HG03196 (cell line): ENCODE measurements around the gene SNAPIN.
"Not testable (repeated sequence)": the region's sequence is repeated elsewhere in the genome, so short reads cannot be mapped to it uniquely, and the experiment has no call there.

Experiments used
- ATAC-seq: cut with Tn5 transposase; IDR thresholded peaks from one replicate; pipeline ENCODE4 v1.9.1; 2021; ENCODE audit not compliant: unreplicated experiment

Gene SNAPIN

DNA sequence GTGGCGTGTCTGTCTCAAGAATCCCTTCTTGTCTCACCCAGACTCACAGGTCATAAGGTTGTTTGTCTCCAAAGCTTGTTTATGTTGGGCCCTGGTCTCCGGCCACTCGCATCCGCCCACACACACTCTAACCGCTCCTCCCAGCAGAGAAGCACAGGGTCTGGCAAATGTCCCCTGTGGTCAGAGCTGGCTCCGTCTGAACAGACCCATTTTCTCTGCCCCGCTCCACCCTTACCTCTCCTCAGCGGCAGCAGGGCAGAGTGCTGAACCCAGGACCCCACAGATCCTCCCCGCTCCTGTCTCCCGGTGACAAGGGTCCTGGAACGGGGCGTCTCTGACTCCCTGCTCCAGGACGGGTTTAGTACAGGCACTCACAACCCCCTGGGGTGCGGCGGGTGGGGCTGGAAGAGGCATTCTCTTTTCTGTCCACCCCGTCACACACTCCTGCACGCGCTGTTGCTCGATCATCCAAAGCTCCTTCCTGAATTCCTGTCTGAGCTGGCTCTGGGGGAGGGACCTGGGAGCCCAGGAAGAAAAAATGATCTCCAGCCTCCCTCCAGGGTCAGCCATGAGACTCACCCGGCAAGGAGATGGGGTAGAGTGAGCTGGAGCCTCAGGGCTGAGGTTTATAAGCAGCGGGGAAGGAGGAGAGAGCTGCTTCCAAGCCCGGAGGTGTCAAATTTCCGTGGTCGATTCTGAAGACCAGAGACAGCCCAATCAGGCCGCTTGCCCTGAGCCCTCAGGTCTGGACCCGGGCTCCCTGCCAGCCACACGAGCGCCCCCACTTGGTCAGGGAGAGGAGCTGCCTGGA is 31.4 kb upstream of the SNAPIN start, which contains the start of gene S100A13:
Gene S100A13, minus strand, starts transcription at position 602 of the 811 bp plus-strand sequence. CDS start 1,033 bp downstream, outside the sequence.
- ATAC-seq, result no peak

DNA sequence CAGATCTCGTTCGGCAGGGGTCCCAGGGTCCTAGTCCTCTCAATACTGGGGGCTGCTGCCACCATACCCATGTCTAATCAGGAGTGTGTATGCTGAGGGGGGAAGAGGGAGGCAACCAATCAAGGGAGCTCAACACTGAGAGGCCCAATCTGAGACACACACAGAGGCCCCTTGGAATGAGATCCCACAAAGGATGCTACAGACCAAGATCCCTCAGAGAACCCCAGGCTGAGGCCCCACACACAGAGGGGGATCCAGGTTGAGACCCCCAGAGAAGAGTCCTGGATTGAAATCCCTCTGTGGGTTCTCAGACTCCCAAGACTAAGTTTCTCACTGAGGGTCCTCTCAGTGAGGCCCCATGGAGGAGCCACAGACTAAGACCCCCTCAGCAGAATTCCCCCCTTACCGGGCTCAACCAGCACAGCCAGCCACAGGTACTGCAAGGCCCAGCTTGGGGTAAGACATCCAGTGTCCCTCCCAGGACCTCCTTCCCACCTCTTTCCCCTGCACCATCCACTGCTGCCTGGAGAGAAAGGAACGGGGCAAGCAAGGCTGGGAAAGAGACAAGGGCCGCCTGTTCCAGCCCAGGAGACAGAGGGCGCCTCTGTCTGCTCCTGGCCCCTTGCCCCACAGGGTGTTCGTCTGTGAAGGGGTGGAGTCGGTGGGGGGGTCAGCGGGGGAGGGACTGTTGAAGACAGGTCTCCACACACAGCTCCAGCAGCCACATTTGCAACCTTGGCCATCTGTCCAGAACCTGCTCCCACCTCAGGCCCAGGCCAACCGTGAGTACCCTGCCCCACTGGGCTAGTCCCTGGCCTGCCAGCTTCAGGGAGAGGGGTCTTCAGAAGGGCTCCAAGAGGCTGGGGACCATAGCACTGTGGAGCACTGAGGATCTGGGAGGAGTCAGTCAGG is 30.5 kb upstream of the SNAPIN start, which contains the start of gene S100A1:
Gene S100A1, plus strand, starts transcription at position 720 of the 912 bp plus-strand sequence. CDS start 2,088 bp downstream, outside the sequence.
- ATAC-seq, result no peak

DNA sequence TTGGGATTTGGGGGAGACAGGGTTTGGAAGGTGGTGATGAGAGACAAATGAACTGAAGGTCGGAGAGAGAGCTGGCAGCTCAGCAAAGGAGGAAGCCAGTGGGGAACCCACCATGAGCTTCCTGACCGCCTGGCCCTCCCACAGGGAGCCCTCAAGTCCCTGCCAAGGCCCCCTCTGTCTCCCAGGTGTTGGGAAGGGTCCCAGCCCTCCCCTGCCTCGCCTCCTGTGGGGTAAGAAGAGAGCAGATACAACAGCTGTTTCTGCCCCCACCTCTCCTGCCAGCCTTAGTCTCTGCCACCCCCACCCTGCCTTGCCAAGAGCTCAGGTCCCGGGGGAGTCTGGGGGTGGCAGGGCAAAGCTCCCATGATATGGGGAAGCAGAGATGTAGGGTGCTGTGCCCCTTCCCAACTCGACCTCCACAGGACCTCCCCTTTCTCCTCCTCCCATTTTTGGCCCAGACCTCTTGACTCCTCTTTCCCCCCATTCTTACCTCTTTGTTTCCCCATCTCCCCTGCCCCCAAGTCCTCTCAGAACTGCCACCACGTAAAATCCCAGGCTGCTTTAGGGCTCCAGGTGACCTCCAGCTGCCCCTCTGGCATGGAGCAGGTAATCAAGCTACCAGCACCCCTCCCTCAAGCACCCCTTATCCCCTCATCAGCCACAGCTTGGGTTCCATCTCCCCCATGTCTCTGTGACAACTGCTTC is 29.7 kb upstream of the SNAPIN start:
- no peak for ATAC-seq

DNA sequence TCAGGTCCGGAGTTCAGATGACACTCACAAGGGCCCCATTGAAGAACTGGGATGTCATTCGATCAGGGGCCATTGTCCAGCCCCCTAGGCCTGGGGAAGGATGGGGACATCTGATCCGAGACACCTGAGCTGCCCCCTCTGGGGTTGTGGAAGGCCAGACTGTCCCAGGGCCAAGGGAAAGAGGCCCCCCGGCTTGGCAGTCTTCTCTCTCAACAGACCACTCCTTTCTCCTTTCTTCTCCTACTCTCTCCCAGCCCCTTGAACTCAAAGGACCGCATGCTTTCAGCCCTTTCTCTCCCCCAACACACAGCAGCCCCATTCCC is 29.2 kb upstream of the SNAPIN start:
- ATAC-seq, result no peak

DNA sequence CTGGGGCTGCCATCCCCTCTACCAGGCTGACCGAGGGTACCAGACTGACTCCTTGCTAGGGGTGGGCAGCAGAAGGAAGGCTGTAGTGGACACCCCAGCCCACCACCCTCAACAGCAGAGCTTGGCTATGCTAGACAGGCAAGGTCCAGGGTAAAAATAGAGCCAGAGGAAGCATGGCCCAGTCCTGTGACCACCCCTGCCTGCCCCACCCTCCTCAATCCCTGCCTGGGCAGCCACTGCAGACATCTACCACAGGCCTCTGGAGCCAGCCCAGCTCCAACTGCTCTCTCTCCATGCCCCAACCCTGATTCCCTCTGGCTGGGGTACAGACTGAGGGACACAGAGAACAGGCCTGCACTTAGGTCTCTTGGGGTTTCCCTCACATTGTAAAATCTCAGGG is 28.5 kb upstream of the SNAPIN start:
- no peak for ATAC-seq

DNA sequence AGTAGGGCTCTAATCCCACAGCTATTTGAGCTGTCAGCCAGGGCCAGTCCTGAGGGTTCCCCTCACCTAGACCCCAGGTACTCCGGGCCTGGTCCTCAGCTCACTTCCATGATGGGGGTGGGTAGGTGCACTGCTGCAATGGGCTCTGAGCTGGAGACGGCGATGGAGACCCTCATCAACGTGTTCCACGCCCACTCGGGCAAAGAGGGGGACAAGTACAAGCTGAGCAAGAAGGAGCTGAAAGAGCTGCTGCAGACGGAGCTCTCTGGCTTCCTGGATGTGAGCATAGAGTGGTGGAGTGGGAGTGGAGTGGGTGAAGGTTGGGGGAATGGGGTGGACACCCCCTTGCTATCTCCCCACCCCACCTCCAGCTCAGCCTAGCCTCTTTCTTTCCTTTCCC is 28.1 kb upstream of the SNAPIN start:
- no peak for ATAC-seq

DNA sequence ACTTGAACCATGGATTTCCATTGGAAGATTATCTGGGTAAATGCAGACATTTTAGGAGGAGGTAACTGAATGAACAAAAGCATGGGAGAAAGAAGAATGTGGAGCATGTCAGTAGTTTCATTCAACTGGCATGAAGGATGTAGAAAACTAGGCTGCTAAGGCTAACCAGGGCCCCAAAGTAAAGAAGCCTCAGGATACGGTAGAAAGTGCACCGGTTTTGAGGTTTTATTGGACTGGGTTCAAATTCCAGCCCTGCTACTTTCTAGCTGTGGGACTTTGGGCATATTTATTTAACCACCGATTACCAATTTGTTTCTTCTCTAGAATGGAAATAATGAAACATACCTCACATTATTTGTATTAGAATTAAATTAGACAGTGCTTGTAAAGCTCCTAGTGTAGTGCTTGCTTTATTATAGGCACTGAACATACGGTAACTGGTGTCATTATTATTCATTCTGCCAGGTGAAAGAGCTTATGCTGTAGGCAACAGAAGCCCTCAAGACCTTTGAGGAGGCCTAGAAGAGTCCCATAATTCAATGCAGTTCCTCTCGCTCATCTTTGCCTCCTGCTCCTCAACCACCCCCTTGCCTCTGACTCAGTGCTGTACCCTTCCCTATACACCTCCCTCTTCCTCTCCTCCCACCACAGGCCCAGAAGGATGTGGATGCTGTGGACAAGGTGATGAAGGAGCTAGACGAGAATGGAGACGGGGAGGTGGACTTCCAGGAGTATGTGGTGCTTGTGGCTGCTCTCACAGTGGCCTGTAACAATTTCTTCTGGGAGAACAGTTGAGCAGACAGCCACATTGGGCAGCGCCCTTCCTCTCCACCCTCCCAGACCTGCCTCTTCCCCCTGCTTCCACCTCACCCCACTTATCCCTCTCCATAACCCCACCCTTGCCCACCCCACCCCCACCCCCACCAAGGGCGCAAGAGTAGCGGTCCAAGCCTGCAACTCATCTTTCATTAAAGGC is 27.2 kb upstream of the SNAPIN start:
- ATAC-seq, result no peak

DNA sequence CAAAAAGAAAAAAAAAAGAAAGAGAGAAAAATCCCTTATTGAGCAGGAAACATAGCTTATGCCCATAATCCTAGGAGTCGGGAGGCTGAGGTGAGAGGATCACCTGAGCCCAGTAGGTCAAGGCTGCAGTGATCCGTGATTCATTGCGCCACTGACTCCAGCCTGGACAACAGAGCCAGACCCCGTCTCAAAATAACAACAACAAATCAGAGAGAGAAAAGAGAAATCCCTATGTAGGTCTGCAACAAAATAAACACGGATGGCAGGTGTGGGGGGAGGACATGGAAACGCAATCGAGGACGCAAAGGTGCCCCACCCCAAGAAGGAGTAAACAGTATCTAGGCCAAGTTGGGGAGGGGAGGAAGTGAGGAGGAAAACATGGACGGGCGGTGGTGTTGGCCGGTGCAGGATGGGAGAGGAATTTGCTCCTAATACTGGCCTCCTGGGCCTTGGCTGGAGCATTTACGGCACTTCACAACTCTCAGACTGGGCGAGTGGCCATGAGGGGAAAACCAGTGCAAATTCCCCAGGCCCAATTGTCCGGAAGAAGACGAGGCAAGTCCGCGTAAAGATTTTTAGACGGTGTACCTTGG is 25.2 kb upstream of the SNAPIN start:
- ATAC-seq, result no peak

DNA sequence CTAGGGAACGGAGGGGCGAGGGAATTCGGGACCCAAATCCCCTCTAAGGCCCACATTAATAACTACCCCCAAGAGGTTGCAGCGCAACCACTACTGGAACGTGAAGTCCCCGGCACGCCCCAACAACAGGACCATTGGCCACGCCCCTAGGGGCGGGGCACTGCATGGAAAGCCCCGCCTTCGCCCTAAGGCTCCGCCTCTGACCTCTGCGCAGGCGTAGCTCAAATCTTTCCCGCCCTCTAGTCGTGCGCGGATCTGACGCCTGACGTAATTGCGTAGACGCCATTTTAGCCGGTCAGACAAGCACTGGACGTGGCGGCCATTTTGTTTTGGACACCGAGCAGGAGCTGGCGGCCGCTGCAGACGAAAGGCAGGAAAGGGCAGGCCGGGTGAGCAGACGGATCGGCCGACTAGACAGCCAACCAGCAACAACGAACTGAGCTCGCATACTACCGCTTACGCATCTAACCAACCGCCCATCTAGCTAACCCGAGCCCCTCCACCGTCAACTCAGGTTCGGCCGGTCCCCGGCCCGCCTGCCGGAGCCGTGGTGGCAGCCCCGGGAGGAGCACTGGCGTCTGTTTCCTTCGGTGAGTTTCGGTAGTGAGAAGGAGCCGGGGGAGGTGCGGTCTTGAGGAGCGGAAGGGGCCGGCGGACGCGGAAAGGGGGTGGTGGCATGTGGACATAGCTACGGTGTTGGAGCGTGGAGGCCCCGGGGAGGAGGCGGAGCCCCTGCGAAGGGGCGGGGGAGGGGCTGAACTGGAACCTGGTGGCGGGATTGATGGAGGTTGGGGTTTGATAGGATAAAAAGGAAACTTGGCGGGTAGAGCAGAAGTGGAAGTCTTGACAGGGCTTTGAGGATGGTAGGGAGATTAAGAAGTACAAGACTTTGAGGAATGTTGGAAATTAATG is 24.5 kb upstream of the SNAPIN start, which contains the start of gene CHTOP:
Gene CHTOP, plus strand, starts transcription at position 313 of the 912 bp plus-strand sequence. CDS start 2,523 bp downstream, outside the sequence.
- ATAC-seq, result peak; percentile 87

DNA sequence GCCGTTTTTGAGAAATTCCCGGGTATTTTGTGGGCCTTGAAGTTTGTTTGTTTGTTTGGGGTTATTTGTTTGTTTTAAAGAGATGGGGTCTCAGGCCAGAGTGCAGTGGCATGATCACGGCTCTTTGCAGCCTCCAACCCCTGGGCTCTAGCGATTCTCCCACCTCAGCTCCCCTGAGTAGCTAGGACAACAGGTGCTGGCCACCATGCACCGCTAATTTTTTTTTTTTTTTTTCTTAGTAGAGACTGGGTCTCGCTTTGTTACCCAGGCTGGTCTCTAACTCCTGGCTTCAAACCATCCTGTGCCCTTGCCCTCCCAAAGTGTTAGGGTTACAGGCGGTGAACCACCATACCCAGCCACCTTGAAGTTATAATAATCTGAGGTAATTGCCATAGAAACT is 22.6 kb upstream of the SNAPIN start:
- no peak for ATAC-seq

DNA sequence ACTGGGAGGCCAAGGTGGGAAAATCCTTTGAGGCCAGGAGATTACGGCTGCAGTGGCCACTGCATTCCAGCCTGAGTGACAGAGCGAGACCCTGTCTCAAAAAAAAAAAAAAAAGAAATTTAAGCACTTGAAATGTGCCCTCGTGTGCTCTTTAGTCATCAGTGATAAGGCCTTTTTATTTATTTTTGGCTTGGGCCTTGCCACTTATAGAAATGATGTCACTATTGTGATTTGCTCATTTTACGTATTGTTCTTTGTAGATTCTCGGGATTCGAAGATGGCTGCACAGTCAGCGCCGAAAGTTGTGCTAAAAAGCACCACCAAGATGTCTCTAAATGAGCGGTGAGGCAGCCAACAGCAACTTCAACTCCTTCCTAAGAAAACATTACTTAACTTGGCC is 22.2 kb upstream of the SNAPIN start:
- no peak for ATAC-seq

DNA sequence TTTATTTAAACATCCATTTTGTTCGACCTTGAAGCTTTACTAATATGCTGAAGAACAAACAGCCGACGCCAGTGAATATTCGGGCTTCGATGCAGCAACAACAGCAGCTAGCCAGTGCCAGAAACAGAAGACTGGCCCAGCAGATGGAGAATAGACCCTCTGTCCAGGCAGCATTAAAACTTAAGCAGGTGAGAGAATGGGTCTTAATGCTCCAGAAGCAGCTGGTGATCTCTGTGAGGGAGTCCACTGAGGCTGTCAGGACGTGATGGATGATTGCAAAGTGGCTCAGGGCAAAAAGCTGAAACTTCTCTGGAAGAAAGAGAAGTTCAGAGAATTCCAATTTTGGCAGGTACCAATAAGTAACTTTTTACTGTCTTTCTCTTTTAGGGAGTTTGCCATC is 20.2 kb upstream of the SNAPIN start:
- ATAC-seq, result no peak

DNA sequence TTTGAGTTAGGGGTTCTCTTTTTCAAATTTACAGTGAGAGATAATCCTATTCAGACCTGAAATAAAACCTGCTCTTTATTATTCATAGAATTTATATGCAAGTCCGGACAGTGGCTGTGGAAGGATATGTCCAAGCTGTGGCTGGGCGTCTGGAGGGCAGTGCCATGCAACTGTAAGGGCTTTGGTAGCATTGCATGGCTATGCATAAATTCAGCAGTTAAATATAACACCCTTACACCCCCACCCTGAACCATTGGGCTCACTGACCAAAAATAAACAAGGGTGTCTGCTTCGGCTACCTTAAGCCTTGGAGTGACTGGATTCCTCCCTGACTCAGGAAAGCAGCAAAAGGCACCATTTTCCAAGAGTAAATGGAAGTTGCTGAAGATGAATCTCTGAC is 19.2 kb upstream of the SNAPIN start:
- ATAC-seq, result no peak

DNA sequence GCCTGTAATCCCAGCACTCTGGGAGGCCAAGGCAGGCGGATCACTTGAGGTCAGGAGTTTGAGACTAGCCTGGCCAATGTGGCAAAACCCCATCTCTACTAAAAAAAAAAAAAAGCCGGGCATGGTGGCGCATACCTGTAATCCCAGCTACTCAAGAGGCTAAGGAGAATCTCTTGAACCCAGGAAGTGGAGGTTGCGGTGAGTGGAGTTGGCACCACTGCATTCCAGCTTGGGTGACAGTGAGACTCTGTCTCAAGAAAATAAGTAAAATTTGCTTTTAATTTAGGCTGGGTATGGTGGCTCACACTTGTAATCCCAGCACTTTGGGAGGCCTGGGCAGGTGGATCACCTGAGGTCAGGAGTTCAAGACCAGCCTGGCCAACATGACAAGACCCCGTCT is 18.3 kb upstream of the SNAPIN start:
- ATAC-seq, result not testable (repeated sequence)

DNA sequence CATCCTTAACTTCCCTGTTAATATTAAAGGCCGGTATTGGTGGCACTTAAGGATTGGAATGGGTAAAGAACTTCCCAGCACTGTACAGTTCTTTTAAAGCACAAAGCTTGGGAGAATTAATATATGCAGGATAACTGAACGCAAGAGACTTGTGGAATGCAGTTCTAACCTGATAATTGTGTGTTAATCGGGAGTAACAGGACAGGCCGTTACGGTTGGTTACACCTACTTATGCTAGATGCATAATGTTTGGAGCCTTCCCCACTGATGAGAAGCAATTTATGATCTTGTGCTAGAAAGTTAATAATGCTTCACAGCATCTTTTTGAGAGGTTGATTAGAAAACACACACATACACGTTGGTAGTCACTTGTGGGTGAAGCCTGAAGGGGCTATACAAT is 17.6 kb upstream of the SNAPIN start:
- ATAC-seq, result no peak

DNA sequence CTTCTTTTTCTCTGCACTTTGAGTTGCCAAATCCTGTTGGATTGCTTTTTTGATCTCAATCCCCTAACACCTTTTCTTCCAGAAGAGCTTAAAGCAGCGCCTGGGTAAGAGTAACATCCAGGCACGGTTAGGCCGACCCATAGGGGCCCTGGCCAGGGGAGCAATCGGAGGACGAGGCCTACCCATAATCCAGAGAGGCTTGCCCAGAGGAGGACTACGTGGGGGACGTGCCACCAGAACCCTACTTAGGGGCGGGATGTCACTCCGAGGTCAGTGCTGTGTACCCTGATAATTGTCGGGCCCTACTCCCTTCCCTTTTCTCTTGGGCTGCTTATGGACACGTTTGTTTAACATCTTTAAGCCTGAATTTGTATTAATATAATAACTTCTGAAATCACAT is 16.3 kb upstream of the SNAPIN start:
- ATAC-seq, result no peak

DNA sequence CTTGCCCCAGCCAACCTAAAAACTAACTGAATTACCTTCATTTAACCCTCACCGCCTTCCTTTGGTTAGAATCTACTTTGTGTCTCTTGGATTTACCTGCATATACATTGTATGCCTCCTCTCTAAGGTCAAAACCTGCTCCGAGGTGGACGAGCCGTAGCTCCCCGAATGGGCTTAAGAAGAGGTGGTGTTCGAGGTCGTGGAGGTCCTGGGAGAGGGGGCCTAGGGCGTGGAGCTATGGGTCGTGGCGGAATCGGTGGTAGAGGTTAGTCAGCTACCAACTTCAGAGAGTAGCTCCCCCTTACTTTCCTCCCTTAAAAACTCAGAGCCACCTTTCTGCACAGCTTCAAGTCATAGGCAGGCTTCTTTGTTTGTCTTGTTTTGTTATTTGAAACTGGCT is 15.4 kb upstream of the SNAPIN start:
- ATAC-seq, result no peak

DNA sequence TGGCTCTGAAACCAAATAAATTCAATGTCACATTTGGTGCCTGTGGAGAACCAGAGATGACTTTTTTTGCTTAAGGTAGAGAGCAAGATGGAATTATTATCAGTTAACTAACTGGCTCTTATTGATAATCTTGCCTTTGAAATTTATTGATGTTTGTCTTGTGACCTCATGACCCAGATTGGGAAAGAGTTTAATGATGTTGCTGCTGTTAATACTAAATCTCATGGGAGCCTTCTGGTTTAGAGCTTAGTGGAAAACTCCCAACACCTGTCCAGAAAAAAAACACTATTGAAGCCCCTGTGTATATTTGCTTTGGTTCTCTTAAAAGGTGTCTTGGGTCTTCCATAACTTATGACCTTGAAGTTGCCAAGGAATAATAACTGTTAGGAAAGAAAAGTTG is 14.7 kb upstream of the SNAPIN start:
- ATAC-seq, result no peak
